ENCODE results near the gene SEC24B. TPM values are rescaled to one million over a fixed set of nuclear protein-coding genes. Genes with fewer than 3 reads are reported as not detected.

Gene SEC24B
- total and polyA plus RNA-seq, 2 experiments from 2014 or later = 9.4 to 32.8 TPM

GRCh38 chr4:109411964-109412363 lies 21.7 kb upstream of the SEC24B start (continued):
- no peak for TF ChIP-seq CTCF (conservative IDR thresholded peaks at IDR 0.05; ENCODE audit: low read depth in 2 of 2)
- TF ChIP-seq CREB1 (CRISPR knock-in tag; IDR thresholded peaks at IDR 0.05; ENCODE audit: low read depth) = no peak

- no peak for ATAC-seq
- Mint-ChIP-seq H3K4me1 (peaks cover 44% of the 10 kb centered on the region), H3K9me3 (peaks cover 4% of the 10 kb centered on the region; the same call in 1 of the 3 replicates), H3K27me3 (ENCODE audit: insufficient read depth, low read depth, poor library complexity) (peaks cover 3% of the 10 kb centered on the region), H3K36me3 (ENCODE audit: low read depth) (no peaks in the 10 kb centered on the region), H3K27ac (no peak overlapping the region), H3K4me3 (no peak overlapping the region)
- Histone ChIP-seq H4K20me1 (replicated peaks; ENCODE audit: insufficient read depth) (no peaks in the 10 kb centered on the region), H3F3A (replicated peaks; ENCODE audit: low read depth) (no peaks in the 10 kb centered on the region), H3K4me2 (no peak overlapping the region), H3K27ac (ENCODE audit: low read depth) (no peak overlapping the region), H3K4me3 (no peak overlapping the region), H3K36me3 (ENCODE audit: insufficient read depth) (no peaks in the 10 kb centered on the region), H3K4me1 (ENCODE audit: insufficient read depth) (peaks cover 33% of the 10 kb centered on the region), H3K79me2 (replicated peaks; ENCODE audit: insufficient read depth) (no peaks in the 10 kb centered on the region), H3K9me2 (ENCODE audit: insufficient read depth) (0 out of 2 replicates have a peak, but pooled peaks cover 6% of the 10 kb centered on the region), H3K27me3 (ENCODE audit: insufficient read depth) (no peaks in the 10 kb centered on the region), H2AFZ (no peak overlapping the region)
- DNase-seq (ENCODE audit: low spot score) = no peak
- TF ChIP-seq ZNF462 (CRISPR knock-in tag; IDR thresholded peaks at IDR 0.05) (no peak), ETS1 (IDR thresholded peaks at IDR 0.05) (no peak), REST (IDR thresholded peaks at IDR 0.05; ENCODE audit: unreplicated experiment) (no peak), EZH2phosphoT487 (IDR thresholded peaks at IDR 0.05; ENCODE audit: unreplicated experiment) (no peak), POLR2AphosphoS5 (IDR thresholded peaks at IDR 0.05; ENCODE audit: low read depth) (no peak), EZH2 (IDR thresholded peaks at IDR 0.05; ENCODE audit: low read depth, unreplicated experiment) (no peak), ZNF114 (CRISPR knock-in tag; IDR thresholded peaks at IDR 0.05) (no peak), CTCF (conservative IDR thresholded peaks at IDR 0.05; ENCODE audit: low read depth in 2 of 2) (no peak)
Measured at GRCh38 chr4:109412776-109413175, 20.8 kb upstream of the SEC24B start.

Measured in GM23338 (cell line).